Osteocyte (in vitro differentiated cells): Measurements from ENCODE around the gene IFT172. TPM values are rescaled to one million over a fixed set of nuclear protein-coding genes. Genes with fewer than 3 reads are reported as not detected.
"Not testable (repeated sequence)": the region's sequence is repeated elsewhere in the genome, so short reads cannot be mapped to it uniquely, and the experiment has no call there.

Source experiments
- DNase-seq: peaks from one replicate; pipeline ENCODE4 v3.0.0; 2021; ENCODE audit warnings: mixed read lengths; ENCODE audit not compliant: unreplicated experiment; ENCODE audit errors: extremely low spot score
- H3K27ac Mint-ChIP-seq: one replicate; pipeline ENCODE4 v1.8.0; 2021; ENCODE audit warnings: mild to moderate bottlenecking, mixed read lengths; ENCODE audit not compliant: unreplicated experiment
- H3K27me3 Mint-ChIP-seq: one replicate; pipeline ENCODE4 v1.8.0; 2021; ENCODE audit warnings: mixed read lengths; ENCODE audit not compliant: unreplicated experiment
- H3K36me3 Mint-ChIP-seq: one replicate; pipeline ENCODE4 v1.8.0; 2021; ENCODE audit warnings: mixed read lengths; ENCODE audit not compliant: unreplicated experiment
- H3K4me1 Mint-ChIP-seq: one replicate; pipeline ENCODE4 v1.8.0; 2021; ENCODE audit warnings: mixed read lengths; ENCODE audit not compliant: unreplicated experiment
- H3K4me3 Mint-ChIP-seq: one replicate; pipeline ENCODE4 v1.8.0; 2021; ENCODE audit warnings: mild to moderate bottlenecking, moderate library complexity, mixed read lengths; ENCODE audit not compliant: unreplicated experiment
- H3K9me3 Mint-ChIP-seq: one replicate; pipeline ENCODE4 v1.8.0; 2021; ENCODE audit warnings: mixed read lengths; ENCODE audit not compliant: unreplicated experiment
- long read RNA-seq: library from polyadenylated mRNA; unstranded; transcript quantifications from one replicate; pipeline ENCODE4 v2.0.0, GENCODE V29; 2021
- total RNA-seq: library from RNA; stranded (reverse); gene quantifications from 2 replicates; pipeline ENCODE4 v1.2.1, GENCODE V29; 2021
- TF ChIP-seq, protein P1 (sequence below): fragments of 200-600 bp; sonication (generic); IDR thresholded peaks from 2 replicates; pipeline ENCODE4 v1.5.0; 2021; ENCODE audit warnings: antibody characterized with exemption, mild to moderate bottlenecking, moderate library complexity

Gene IFT172, protein sequence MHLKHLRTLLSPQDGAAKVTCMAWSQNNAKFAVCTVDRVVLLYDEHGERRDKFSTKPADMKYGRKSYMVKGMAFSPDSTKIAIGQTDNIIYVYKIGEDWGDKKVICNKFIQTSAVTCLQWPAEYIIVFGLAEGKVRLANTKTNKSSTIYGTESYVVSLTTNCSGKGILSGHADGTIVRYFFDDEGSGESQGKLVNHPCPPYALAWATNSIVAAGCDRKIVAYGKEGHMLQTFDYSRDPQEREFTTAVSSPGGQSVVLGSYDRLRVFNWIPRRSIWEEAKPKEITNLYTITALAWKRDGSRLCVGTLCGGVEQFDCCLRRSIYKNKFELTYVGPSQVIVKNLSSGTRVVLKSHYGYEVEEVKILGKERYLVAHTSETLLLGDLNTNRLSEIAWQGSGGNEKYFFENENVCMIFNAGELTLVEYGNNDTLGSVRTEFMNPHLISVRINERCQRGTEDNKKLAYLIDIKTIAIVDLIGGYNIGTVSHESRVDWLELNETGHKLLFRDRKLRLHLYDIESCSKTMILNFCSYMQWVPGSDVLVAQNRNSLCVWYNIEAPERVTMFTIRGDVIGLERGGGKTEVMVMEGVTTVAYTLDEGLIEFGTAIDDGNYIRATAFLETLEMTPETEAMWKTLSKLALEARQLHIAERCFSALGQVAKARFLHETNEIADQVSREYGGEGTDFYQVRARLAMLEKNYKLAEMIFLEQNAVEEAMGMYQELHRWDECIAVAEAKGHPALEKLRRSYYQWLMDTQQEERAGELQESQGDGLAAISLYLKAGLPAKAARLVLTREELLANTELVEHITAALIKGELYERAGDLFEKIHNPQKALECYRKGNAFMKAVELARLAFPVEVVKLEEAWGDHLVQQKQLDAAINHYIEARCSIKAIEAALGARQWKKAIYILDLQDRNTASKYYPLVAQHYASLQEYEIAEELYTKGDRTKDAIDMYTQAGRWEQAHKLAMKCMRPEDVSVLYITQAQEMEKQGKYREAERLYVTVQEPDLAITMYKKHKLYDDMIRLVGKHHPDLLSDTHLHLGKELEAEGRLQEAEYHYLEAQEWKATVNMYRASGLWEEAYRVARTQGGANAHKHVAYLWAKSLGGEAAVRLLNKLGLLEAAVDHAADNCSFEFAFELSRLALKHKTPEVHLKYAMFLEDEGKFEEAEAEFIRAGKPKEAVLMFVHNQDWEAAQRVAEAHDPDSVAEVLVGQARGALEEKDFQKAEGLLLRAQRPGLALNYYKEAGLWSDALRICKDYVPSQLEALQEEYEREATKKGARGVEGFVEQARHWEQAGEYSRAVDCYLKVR (N-terminal part only)
- 42.5 and 46.4 TPM in 2 replicates for total RNA-seq
- long read RNA-seq, full-length matches to known transcripts = 9 of 45 reads
- long read RNA-seq, partial matches to known transcripts = 18 of 45 reads
- long read RNA-seq, other reads (novel, unspliced or antisense) = 18 of 45 reads

DNA sequence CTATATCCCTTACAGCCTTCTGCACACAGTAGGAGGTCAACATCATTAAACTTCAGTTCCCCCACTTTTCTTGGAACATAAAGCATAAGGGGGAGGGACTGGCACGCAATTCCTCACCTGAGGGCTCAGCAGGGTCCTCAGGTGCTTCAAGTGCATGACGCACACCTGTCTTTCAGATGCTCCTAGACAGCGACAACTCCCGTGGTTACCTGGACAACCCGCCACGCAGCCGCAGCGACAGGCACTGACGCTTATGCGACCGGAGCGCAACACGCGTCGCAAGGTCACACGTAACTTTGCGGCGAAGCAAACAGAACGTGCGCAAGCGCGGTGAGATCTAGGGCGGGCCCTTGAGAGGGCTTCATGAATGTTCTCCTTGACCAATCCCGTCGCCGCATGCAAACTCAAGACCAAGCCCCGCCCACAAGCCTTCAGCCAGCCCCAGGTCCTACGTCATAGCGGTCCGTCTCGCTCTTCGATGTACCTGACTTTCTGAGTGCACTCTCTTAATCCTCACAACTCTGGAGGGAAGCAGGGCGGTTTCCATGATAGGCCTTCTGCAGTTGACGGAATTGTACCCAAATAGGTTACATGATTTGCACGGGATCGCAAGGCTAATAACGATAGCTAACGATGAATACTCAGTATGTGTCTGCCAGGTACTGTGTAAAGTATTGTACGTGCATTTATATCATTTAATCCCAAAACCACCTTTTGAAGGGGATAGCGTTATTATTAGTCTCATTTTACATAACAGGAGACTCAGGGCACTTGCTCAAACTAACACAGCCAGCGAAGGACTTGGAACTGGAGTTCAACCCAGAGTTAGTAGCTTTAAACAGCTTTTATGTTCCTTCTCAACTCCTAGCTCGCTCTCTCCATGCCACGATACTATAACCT, at the start of gene IFT172:
Gene IFT172, minus strand, starts transcription at position 246 of the 900 bp plus-strand sequence. Its CDS starts 90 bp downstream, at position 156.
- H3K4me1 Mint-ChIP-seq = peaks cover 12% of the 10 kb centered on the region
- H3K27ac Mint-ChIP-seq = peak within 1 kb of the TSS; percentile 90
- TF ChIP-seq, protein P1, sequence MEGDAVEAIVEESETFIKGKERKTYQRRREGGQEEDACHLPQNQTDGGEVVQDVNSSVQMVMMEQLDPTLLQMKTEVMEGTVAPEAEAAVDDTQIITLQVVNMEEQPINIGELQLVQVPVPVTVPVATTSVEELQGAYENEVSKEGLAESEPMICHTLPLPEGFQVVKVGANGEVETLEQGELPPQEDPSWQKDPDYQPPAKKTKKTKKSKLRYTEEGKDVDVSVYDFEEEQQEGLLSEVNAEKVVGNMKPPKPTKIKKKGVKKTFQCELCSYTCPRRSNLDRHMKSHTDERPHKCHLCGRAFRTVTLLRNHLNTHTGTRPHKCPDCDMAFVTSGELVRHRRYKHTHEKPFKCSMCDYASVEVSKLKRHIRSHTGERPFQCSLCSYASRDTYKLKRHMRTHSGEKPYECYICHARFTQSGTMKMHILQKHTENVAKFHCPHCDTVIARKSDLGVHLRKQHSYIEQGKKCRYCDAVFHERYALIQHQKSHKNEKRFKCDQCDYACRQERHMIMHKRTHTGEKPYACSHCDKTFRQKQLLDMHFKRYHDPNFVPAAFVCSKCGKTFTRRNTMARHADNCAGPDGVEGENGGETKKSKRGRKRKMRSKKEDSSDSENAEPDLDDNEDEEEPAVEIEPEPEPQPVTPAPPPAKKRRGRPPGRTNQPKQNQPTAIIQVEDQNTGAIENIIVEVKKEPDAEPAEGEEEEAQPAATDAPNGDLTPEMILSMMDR = no peak
- no peaks in the 10 kb centered on the region for H3K9me3 Mint-ChIP-seq
- peaks cover 8% of the 10 kb centered on the region for H3K36me3 Mint-ChIP-seq
- peak within 1 kb of the TSS; percentile 95 for H3K4me3 Mint-ChIP-seq
- DNase-seq = peak; percentile 98
- no peaks in the 10 kb centered on the region for H3K27me3 Mint-ChIP-seq

DNA sequence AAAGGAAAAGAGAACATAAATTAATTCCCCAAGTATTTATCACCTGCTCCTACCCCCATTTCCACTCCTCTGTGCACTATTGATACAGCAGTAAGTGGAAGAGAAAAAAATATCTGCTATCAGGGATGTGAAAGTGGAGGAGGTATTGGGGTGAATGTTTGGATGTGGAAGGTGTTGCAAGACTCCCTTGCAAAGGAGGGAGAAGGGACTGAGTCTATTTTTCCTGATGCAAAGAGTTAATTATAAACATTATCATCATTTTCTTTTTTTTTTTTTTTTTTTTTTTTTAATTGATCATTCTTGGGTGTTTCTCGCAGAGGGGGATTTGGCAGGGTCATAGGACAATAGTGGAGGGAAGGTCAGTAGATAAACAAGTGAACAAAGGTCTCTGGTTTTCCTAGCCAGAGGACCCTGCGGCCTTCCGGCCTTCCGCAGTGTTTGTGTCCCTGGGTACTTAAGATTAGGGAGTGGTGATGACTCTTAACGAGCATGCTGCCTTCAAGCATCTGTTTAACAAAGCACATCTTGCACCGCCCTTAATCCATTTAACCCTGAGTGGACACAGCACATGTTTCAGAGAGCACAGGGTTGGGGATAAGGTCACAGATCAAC, 49.4 kb upstream of the IFT172 start:
- H3K4me1 Mint-ChIP-seq, H3K9me3 Mint-ChIP-seq, H3K27ac Mint-ChIP-seq, H3K4me3 Mint-ChIP-seq, H3K36me3 Mint-ChIP-seq, DNase-seq: not testable (repeated sequence)
- H3K27me3 Mint-ChIP-seq = peaks cover 40% of the 10 kb centered on the region

DNA sequence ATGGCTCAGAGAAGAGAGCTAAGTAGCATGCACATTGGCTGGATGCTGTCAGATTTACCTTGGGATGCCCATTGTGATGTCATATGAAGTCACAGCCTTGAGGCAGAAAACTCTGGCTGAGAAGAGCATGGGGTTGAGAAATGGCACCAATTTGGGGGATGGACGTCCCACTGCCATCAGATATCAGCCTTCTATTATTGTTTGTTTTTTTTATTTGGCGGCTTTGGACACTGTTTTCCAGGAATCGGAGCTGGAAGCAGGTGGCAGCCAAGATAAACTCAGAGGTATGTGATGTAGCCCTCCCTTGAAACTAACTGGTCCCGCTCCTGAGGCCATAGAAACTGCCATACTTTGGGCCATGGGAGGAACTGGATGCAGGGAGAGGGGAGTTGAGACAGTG, 47.7 kb upstream of the IFT172 start:
- Mint-ChIP-seq H3K4me1 (no peaks in the 10 kb centered on the region), H3K27me3 (peaks cover 46% of the 10 kb centered on the region), H3K36me3 (no peaks in the 10 kb centered on the region), H3K27ac (no peak overlapping the region), H3K4me3 (no peak overlapping the region), H3K9me3 (no peaks in the 10 kb centered on the region)
- TF ChIP-seq, protein P1 = no peak
- DNase-seq = no peak

GRCh38 chr2:27531983-27532382, 42.4 kb upstream of the IFT172 start:
- Mint-ChIP-seq H3K9me3 (no peaks in the 10 kb centered on the region), H3K27me3 (peaks cover 63% of the 10 kb centered on the region), H3K27ac (no peak overlapping the region), H3K4me3 (no peak overlapping the region), H3K36me3 (no peaks in the 10 kb centered on the region), H3K4me1 (no peaks in the 10 kb centered on the region)
- DNase-seq = no peak
- TF ChIP-seq, protein P1 = no peak
